Glutamatergic neuron (in vitro differentiated cells): ENCODE data around the gene POLDIP3. TPM values are rescaled to one million over a fixed set of nuclear protein-coding genes. Genes with fewer than 3 reads are reported as not detected.
A peak's percentile ranks its signal among the peaks of the same experiment; 100 is the strongest.

Experiments
- DNase-seq: peaks from one replicate; pipeline ENCODE4 v3.0.0; 2022
- H3K27ac Mint-ChIP-seq: one replicate; pipeline ENCODE4 v1.8.0; 2020; ENCODE audit warnings: mild to moderate bottlenecking, mixed read lengths, inconsistent platforms; ENCODE audit not compliant: unreplicated experiment
- H3K27me3 Mint-ChIP-seq: one replicate; pipeline ENCODE4 v1.8.0; 2020; ENCODE audit warnings: mild to moderate bottlenecking, moderate library complexity, mixed read lengths, inconsistent platforms; ENCODE audit not compliant: unreplicated experiment
- H3K36me3 Mint-ChIP-seq: one replicate; pipeline ENCODE4 v1.8.0; 2020; ENCODE audit warnings: mild to moderate bottlenecking, mixed read lengths, inconsistent platforms; ENCODE audit not compliant: unreplicated experiment
- H3K4me1 Mint-ChIP-seq: one replicate; pipeline ENCODE4 v1.8.0; 2020; ENCODE audit warnings: mild to moderate bottlenecking, low read depth, mixed read lengths, inconsistent platforms; ENCODE audit not compliant: unreplicated experiment
- H3K4me3 Mint-ChIP-seq: one replicate; pipeline ENCODE4 v1.8.0; 2020; ENCODE audit warnings: mild to moderate bottlenecking, mixed read lengths, inconsistent platforms; ENCODE audit not compliant: unreplicated experiment
- H3K9me3 Mint-ChIP-seq: one replicate; pipeline ENCODE4 v1.8.0; 2020; ENCODE audit warnings: mild to moderate bottlenecking, moderate library complexity, mixed read lengths, inconsistent platforms; ENCODE audit not compliant: unreplicated experiment
- CTCF ChIP-seq: fragments of 200-600 bp; sonication (generic); IDR thresholded peaks from one replicate; pipeline ENCODE4 v1.5.0; 2021; ENCODE audit not compliant: partially characterized antibody, unreplicated experiment
- total RNA-seq: library from RNA; stranded (reverse); fragmentation: NEBNext Ultra II Directional; extraction: Animal tissue kit (Norgen Biotek cat#: 25700); gene quantifications from one replicate; pipeline ENCODE4 v1.2.1, GENCODE V29; 2021; ENCODE audit not compliant: unreplicated experiment

The POLDIP3 gene
- total RNA-seq, 1 donor from 2014 or later = 52.8 TPM

- H3K27me3 Mint-ChIP-seq = peaks cover 5% of the 10 kb centered on the region
- no peaks in the 10 kb centered on the region for H3K36me3 Mint-ChIP-seq
- H3K4me1 Mint-ChIP-seq = peaks cover 11% of the 10 kb centered on the region
- no peak for TF ChIP-seq CTCF
- peak overlapping the region; percentile 36 for H3K4me3 Mint-ChIP-seq
- no peak for DNase-seq
- H3K9me3 Mint-ChIP-seq = peaks cover 8% of the 10 kb centered on the region
- no peak overlapping the region for H3K27ac Mint-ChIP-seq
These were observed 30.8 kb upstream of the POLDIP3 start for GRCh38 chr22:42645341-42645937.

DNA sequence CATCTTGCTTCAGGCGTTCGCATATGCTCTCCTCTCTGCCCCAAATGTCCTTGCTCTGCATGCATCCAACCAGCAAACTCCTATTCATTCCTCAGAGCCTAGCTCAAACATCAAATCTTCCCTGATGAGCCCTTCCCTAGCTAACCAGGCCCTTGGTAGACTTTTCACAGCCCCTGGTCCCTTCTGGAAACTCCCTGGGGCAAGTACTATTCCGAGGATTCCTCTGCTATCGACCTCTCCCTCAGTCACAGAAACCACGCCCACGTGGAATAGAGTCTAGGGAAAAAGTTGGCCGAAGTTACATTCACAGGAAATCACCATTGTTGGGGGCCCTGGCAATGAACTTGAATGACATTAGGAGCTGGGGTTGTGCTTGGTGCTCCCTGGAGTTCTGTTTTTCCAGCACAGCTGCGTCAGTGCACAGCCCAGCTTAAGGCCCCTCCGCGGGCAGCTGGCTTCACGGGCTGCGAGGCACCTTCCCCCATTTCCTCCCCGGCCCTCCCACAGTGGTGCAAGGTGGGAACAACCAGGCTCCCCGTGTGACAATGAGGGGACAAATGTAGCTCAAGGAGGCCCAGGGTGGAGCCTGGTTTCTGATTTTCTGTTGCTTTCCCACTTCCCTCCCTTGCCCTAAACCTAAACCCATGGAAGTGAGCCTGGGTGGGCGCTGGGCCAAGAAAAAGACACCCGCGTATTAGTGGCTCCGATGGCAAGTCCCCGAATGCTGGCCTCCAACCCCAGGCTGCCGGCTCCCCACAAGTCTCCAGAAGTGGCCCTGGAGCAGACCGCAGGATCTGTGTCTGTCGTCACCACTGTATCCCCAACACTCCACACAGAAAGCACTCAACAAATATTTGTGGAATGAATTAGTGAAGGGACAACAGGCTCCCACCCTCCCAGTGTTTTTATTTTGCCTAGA is 30.0 kb upstream of the POLDIP3 start:
- Mint-ChIP-seq H3K36me3 (no peaks in the 10 kb centered on the region), H3K27me3 (peaks cover 5% of the 10 kb centered on the region), H3K9me3 (peaks cover 5% of the 10 kb centered on the region), H3K4me1 (peaks cover 11% of the 10 kb centered on the region), H3K4me3 (peak overlapping the region; percentile 36), H3K27ac (peak overlapping the region; percentile 29)
- no peak for TF ChIP-seq CTCF
- no peak for DNase-seq

DNA sequence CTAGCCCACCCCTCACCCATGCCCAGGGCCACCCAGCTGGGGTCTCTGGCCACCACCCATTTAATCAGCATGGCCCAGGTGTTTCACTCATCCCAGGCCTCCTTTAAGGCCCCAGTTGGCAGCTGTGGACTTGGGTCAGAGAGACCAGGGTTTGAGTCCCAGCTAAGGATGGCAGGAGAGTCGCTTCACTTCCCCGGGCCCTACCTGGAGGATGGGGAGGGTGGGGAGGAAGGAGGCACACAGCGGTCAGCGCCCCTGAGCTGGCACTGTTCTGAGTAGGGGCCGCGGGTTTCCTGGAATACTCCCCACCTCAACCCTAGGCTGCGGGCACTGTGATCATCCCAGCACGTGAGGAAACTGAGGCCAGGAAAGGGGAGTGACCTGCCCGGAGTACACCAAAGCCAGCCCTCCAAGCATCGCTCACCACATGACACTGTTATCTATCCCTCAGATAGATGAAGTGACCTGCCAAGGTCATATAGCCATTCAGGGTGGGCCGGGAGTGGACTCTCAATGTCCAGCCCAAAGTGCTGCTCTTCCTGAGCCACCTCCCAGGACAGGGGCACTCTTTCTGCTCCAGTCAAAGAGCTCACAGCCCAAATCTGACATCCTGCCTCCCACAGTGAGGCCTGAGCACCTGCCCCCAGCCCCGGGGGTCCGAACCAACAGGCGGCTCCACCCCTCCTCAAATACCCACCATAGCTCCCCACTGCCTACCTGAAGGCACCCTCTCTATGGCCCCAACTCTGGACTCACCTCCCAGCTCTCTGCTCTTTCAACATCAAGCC is 29.1 kb upstream of the POLDIP3 start:
- Mint-ChIP-seq H3K27me3 (peaks cover 5% of the 10 kb centered on the region), H3K27ac (no peak overlapping the region), H3K4me1 (peaks cover 11% of the 10 kb centered on the region), H3K9me3 (peaks cover 5% of the 10 kb centered on the region), H3K36me3 (no peaks in the 10 kb centered on the region), H3K4me3 (no peak overlapping the region)
- TF ChIP-seq CTCF = no peak
- no peak for DNase-seq

DNA sequence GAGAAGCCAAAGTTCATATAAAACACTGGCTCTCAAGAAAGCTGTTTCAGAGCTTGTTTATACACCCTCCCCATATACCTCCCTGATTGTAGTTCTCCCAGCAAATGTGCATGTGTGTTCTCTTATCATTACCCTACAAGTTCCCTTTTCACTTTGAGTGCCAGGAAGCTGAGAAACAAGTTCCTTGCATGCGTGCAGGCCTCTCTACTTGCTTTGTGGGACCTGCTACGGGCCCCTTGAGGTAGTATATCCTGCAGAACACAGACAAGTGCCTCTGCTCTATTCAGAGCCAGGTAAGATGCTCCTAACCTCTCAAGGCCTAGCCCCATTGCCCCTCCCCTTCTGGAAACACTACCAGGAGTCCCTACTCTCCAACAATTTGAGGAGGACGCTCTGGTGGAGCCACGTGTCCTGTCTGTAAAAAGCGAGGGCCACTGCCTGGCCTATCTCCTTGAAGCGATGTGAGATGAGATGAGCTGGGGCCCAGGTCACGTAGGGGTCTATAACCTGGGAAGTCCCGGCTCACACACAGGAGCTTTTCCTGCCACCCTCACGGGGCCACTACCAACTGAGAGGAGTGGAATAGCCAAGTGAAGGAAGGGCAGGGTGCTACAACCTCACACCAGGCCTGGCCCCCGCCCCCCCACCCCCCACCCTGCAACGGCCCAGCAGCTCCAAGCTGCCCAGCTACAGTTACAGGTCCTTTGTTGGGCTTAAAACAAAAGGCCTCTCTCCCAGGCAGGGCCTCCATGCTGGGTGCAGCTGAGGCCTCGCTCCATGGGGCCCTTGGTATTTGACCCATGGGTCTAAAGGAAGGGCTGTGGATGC is 28.3 kb upstream of the POLDIP3 start:
- Mint-ChIP-seq H3K27me3 (peaks cover 2% of the 10 kb centered on the region), H3K4me1 (peaks cover 11% of the 10 kb centered on the region), H3K4me3 (no peak overlapping the region), H3K9me3 (peaks cover 3% of the 10 kb centered on the region), H3K36me3 (no peaks in the 10 kb centered on the region), H3K27ac (peak overlapping the region; percentile 52)
- DNase-seq = no peak
- no peak for TF ChIP-seq CTCF
